ENCODE data around the gene PRDM15. TPM values are rescaled to one million over a fixed set of nuclear protein-coding genes. Genes with fewer than 3 reads are reported as not detected.

PRDM15 gene
- total RNA-seq, 2 donors from 2014 or later = 12.1 to 14.6 TPM

GRCh38 chr21:41863439-41863740, 15.8 kb downstream of the PRDM15 start:
- Mint-ChIP-seq H3K36me3 (ENCODE audit: insufficient read depth in 2 of 2) (no peaks in the 10 kb centered on the region), H3K4me1 (ENCODE audit: low read depth) (peaks cover 42% of the 10 kb centered on the region), H3K9me3 (no peaks in the 10 kb centered on the region), H3K4me3 (no peak overlapping the region), H3K27me3 (ENCODE audit: low read depth) (no peaks in the 10 kb centered on the region), H3K27ac (peak overlapping the region; percentile 36)
- DNase-seq (no peak), ATAC-seq (replicated peaks in 1 of 2) (no peak)

GRCh38 chr21:41861987-41862386, 17.2 kb downstream of the PRDM15 start:
- H3K4me3 Mint-ChIP-seq = no peak overlapping the region
- H3K27me3 Mint-ChIP-seq (ENCODE audit: low read depth) = no peaks in the 10 kb centered on the region
- H3K27ac Mint-ChIP-seq = no peak overlapping the region
- peaks cover 34% of the 10 kb centered on the region for H3K4me1 Mint-ChIP-seq (ENCODE audit: low read depth)
- H3K36me3 Mint-ChIP-seq (ENCODE audit: insufficient read depth in 2 of 2) = no peaks in the 10 kb centered on the region
- no peaks in the 10 kb centered on the region for H3K9me3 Mint-ChIP-seq
- no peak for ATAC-seq (replicated peaks in 1 of 2)
- no peak for DNase-seq

DNA sequence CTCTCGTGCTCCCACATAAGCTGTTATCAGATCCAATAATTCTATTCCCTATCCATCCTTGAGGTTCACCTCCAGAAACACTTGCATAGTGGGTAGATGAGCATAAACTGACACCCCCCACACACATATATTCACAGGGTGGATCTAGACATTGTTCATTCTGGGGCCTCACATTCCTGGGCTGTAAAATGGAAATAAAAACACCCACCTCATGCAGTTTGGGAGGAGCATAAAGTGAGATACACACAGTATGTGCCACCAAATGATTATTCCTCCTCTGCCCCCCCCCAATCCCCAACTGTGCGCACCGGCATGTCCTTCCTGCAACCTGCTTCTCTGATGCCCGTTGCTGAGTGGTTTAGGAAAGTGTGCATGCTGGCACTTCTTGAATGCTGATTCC, 17.9 kb downstream of the PRDM15 start:
- no peaks in the 10 kb centered on the region for H3K27me3 Mint-ChIP-seq (ENCODE audit: low read depth)
- ATAC-seq (replicated peaks in 1 of 2) = no peak
- H3K4me3 Mint-ChIP-seq = no peak overlapping the region
- DNase-seq = no peak
- no peak overlapping the region for H3K27ac Mint-ChIP-seq
- peaks cover 27% of the 10 kb centered on the region for H3K4me1 Mint-ChIP-seq (ENCODE audit: low read depth)
- H3K9me3 Mint-ChIP-seq = no peaks in the 10 kb centered on the region
- H3K36me3 Mint-ChIP-seq (ENCODE audit: insufficient read depth in 2 of 2) = peaks cover 0 to 3% of the 10 kb centered on the region in 2 donors

DNA sequence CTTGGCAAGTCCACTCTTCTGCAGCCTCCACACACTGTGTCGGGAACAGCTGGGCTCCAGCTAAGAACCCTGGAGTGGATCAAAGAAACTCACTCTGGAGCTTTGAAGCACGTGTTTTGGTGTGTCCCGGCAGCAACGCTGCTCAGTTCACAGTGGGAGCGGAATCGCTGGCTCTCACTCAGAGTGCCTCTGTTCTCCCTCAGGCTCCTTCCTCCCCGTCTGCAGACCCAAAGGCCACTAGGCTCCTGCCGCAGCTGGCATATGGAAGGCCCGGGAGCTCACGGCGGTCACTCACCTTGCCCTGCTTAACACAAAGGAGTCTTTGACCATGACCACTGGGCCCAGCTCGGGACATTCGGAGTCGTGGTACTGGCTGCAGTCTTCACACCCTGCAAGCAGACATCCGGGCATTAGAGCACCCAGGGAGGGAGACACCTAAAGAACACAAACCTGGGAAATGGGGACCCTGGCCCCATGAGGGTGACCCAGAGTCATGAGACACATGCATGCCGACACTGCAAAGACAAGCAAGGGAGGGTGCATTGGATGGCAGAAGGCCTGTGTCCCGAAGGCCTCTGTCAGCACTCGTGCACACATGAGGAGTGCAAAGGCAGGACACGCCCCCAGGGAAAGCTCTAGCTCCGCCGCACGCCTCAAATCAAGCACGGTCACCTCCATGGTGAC, 19.7 kb downstream of the PRDM15 start:
- Mint-ChIP-seq H3K9me3 (no peaks in the 10 kb centered on the region), H3K27ac (no peak overlapping the region), H3K4me1 (ENCODE audit: low read depth) (peaks cover 9% of the 10 kb centered on the region), H3K36me3 (ENCODE audit: insufficient read depth in 2 of 2) (peaks cover 0 to 7% of the 10 kb centered on the region in 2 donors), H3K27me3 (ENCODE audit: low read depth) (no peaks in the 10 kb centered on the region), H3K4me3 (no peak overlapping the region)
- DNase-seq (no peak), ATAC-seq (replicated peaks in 1 of 2) (no peak)

- no peak for ATAC-seq (replicated peaks in 1 of 2)
- no peak overlapping the region for H3K27ac Mint-ChIP-seq
- DNase-seq = no peak
- no peaks in the 10 kb centered on the region for H3K27me3 Mint-ChIP-seq (ENCODE audit: low read depth)
- H3K36me3 Mint-ChIP-seq (ENCODE audit: insufficient read depth in 2 of 2) = peaks cover 0 to 8% of the 10 kb centered on the region in 2 donors
- no peak overlapping the region for H3K4me3 Mint-ChIP-seq
- peaks cover 6% of the 10 kb centered on the region for H3K4me1 Mint-ChIP-seq (ENCODE audit: low read depth)
- H3K9me3 Mint-ChIP-seq = no peaks in the 10 kb centered on the region
Measured at GRCh38 chr21:41858466-41859296, 20.5 kb downstream of the PRDM15 start.

DNA sequence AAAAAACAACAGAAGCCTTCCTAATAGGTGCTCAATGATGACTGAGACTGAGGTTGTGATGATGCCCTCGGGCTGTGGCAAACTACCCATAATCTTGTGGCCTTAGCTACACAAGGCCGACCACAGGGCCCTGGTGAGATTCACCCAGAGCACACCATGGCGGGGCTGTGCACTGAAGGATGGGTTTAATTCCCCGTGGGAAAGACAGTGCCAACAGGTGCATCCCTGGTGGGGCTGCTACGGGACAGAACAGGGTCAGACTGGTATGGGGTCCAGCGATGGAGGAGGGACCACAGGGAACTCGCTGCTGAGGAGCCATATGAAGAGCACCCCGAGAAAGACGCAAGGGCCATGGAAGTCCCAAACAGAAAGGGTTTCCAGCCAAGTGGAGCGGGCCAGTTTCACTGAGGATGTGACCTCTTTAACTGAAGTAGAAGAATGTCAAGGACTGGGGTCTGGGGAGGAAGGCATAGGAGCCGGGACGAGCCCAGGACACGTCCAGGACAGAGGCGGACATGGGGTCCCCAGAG, 21.3 kb downstream of the PRDM15 start:
- ATAC-seq (replicated peaks in 1 of 2) = no peak
- peaks cover 0 to 8% of the 10 kb centered on the region in 2 donors for H3K36me3 Mint-ChIP-seq (ENCODE audit: insufficient read depth in 2 of 2)
- no peaks in the 10 kb centered on the region for H3K9me3 Mint-ChIP-seq
- H3K4me3 Mint-ChIP-seq = no peak overlapping the region
- no peak for DNase-seq
- no peaks in the 10 kb centered on the region for H3K27me3 Mint-ChIP-seq (ENCODE audit: low read depth)
- no peaks in the 10 kb centered on the region for H3K4me1 Mint-ChIP-seq (ENCODE audit: low read depth)
- no peak overlapping the region for H3K27ac Mint-ChIP-seq

DNA sequence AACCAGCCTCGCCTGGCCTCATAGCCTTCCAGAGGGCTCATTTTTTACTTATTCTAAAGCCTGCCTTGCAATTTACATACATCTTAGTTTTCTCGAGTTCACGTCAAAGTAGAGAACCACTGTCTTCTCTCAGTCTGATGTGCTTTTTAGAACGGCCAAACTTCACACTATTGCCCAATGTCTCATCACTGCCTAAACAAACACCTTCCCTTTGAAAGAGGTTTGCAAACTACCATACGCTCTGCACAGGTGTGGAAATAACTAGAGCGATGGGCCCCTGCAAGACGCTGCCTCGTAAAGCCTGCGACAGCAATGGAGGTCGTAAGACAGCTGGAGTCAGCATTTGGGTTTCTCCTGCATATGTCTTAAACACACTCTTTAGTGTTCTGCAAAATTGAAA, 22.6 kb downstream of the PRDM15 start:
- DNase-seq (no peak), ATAC-seq (replicated peaks in 1 of 2) (no peak)
- no peaks in the 10 kb centered on the region for H3K4me1 Mint-ChIP-seq (ENCODE audit: low read depth)
- no peak overlapping the region for H3K4me3 Mint-ChIP-seq
- peaks cover 0 to 8% of the 10 kb centered on the region in 2 donors for H3K36me3 Mint-ChIP-seq (ENCODE audit: insufficient read depth in 2 of 2)
- H3K27me3 Mint-ChIP-seq (ENCODE audit: low read depth) = no peaks in the 10 kb centered on the region
- no peak overlapping the region for H3K27ac Mint-ChIP-seq
- H3K9me3 Mint-ChIP-seq = no peaks in the 10 kb centered on the region

GRCh38 chr21:41854426-41854995, 24.6 kb downstream of the PRDM15 start:
- H3K4me1 Mint-ChIP-seq (ENCODE audit: low read depth) = no peaks in the 10 kb centered on the region
- H3K27me3 Mint-ChIP-seq (ENCODE audit: low read depth) = no peaks in the 10 kb centered on the region
- H3K9me3 Mint-ChIP-seq = no peaks in the 10 kb centered on the region
- H3K4me3 Mint-ChIP-seq = no peak overlapping the region
- peaks cover 1 to 10% of the 10 kb centered on the region in 2 donors for H3K36me3 Mint-ChIP-seq (ENCODE audit: insufficient read depth in 2 of 2)
- ATAC-seq (replicated peaks in 1 of 2) = no peak
- no peak overlapping the region for H3K27ac Mint-ChIP-seq
- DNase-seq = no peak

GRCh38 chr21:41852929-41853320, 26.2 kb downstream of the PRDM15 start:
- H3K4me1 Mint-ChIP-seq (ENCODE audit: low read depth) = no peaks in the 10 kb centered on the region
- ATAC-seq (replicated peaks in 1 of 2) = no peak
- H3K27me3 Mint-ChIP-seq (ENCODE audit: low read depth) = no peaks in the 10 kb centered on the region
- H3K9me3 Mint-ChIP-seq = no peaks in the 10 kb centered on the region
- no peak overlapping the region for H3K27ac Mint-ChIP-seq
- H3K4me3 Mint-ChIP-seq = no peak overlapping the region
- DNase-seq = no peak
- peaks cover 1 to 10% of the 10 kb centered on the region in 2 donors for H3K36me3 Mint-ChIP-seq (ENCODE audit: insufficient read depth in 2 of 2)

DNA sequence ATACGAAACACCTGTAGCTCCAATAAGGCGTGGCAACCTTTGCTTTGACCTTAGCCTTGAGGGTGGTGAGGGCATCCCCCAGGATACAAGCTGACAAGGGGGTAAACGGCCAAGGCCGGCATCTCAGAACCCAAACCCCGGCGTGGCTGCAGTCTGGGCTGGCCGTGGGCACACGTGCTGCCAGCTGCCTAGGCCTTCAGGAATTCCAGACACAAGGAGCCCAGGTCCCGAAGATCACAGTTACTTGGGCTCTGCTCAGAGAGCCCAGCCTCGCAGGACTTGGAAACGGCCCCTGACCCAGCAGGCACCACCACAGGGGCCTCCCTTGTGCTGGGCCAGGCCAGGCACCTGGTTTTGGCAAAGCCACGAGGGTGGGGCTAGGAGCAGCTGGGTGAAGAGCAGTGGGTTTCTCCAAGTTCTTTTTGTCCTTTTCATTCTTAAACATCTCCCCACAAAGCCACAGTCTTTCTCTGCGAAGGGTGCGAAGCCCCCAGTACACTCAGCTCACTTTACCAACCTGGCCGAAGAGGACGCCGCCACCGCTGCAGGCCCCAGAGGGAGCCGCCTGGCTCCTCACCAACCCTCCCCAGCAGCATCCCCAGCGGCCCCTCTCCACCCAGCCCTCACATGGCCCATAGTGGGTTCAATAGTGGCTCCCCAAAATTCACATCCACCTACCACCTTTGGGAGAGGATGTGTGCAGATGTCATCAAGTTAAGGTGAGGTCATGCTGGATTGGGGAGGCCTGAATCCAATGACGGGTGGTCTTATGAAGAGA, 26.8 kb downstream of the PRDM15 start:
- H3K4me1 Mint-ChIP-seq (ENCODE audit: low read depth) = no peaks in the 10 kb centered on the region
- no peak for DNase-seq
- no peaks in the 10 kb centered on the region for H3K27me3 Mint-ChIP-seq (ENCODE audit: low read depth)
- no peak overlapping the region for H3K4me3 Mint-ChIP-seq
- no peak for ATAC-seq (replicated peaks in 1 of 2)
- no peaks in the 10 kb centered on the region for H3K9me3 Mint-ChIP-seq
- no peak overlapping the region for H3K27ac Mint-ChIP-seq
- peaks cover 1 to 10% of the 10 kb centered on the region in 2 donors for H3K36me3 Mint-ChIP-seq (ENCODE audit: insufficient read depth in 2 of 2)

DNA sequence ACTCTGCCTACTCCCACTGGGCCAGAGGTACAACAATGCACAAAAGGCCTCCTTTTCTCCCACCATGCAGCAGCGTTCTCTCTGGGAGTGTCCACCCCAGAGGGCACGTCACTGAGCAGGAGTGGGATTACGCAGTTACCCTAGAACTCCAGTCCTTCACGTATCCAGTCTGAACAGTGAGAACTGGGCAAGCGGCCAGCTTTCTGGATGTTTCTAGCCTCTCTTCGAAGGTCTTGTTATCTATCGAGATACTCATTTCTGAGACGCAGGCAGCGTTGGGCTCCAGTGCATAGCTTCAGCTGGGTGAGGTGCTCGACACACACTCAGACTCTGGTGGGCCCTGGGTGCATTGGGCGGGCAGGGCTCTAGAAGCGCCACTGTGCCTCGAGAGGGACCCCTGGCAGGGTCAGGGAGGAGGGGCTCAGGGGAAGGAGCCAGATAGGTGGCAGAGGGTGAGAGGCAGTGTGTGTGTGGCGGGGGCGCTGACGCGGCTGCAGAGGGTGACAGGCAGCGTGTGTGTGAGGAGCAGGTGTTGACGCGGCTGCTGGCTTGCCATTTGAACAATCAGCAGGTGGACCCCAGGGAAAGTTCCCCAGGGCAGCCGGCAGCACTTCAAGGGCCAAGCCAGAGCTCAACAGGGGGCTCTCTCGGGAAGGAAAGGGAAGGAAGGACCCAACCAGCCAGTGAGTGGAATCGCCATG, 27.9 kb downstream of the PRDM15 start:
- no peaks in the 10 kb centered on the region for H3K9me3 Mint-ChIP-seq
- no peaks in the 10 kb centered on the region for H3K27me3 Mint-ChIP-seq (ENCODE audit: low read depth)
- no peak overlapping the region for H3K4me3 Mint-ChIP-seq
- peaks cover 1 to 7% of the 10 kb centered on the region in 2 donors for H3K36me3 Mint-ChIP-seq (ENCODE audit: insufficient read depth in 2 of 2)
- no peak overlapping the region for H3K27ac Mint-ChIP-seq
- DNase-seq = no peak
- ATAC-seq (replicated peaks in 1 of 2) = no peak
- no peaks in the 10 kb centered on the region for H3K4me1 Mint-ChIP-seq (ENCODE audit: low read depth)

DNA sequence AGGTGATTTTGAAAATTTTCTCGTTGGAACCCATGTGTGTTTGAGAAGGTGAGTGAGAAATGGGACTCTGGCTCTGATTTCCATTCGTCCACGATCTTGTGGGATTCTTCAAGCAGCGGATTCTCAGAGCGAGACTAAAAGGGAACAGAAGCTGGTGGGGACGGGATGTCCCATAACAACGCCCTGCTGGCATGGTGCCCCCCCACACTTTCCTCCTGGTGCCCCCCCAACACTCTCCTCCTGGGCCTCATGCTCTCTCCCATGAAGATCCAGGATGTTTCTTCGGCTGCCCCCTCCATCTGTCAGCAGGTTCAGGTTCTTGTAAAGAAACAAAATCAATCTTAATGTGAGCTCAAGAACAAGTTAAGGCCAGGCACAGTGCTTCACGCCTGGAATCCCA, 29.1 kb downstream of the PRDM15 start:
- ATAC-seq (replicated peaks in 1 of 2) (no peak), DNase-seq (no peak)
- Mint-ChIP-seq H3K36me3 (ENCODE audit: insufficient read depth in 2 of 2) (peaks cover 1 to 7% of the 10 kb centered on the region in 2 donors), H3K4me3 (no peak overlapping the region), H3K27me3 (ENCODE audit: low read depth) (no peaks in the 10 kb centered on the region), H3K9me3 (no peaks in the 10 kb centered on the region), H3K4me1 (ENCODE audit: low read depth) (no peaks in the 10 kb centered on the region), H3K27ac (no peak overlapping the region)
